Panc1 (cell line): ENCODE data around the gene PRPF40A. TPM values are rescaled to one million over a fixed set of nuclear protein-coding genes. Genes with fewer than 3 reads are reported as not detected.

Experiments
- ATAC-seq: fragments of 200-7000 bp; cut with Tn5 transposase; 2 replicates; pipeline ENCODE4 v1.9.1; 2020; ENCODE audit warnings: mild to moderate bottlenecking, moderate library complexity
- BruUV-seq: library from RNA; stranded (reverse); fragments of 400-500 nt; replicated peaks from 2 replicates; lab custom pipeline; 2021; lab: Mats Ljungman, UMichigan
- CTCF ChIA-PET: fragments of 300-600 bp; sonication (Branson Sonifier 250); formaldehyde crosslinking; loops from one replicate; lab custom pipeline; 2022; ENCODE audit warnings: antibody characterized with exemption; lab: Charles Lee
- POLR2A ChIA-PET: fragments of 300-600 bp; sonication (Branson Sonifier 250); formaldehyde crosslinking; loops from one replicate; lab custom pipeline; 2022; ENCODE audit warnings: antibody characterized with exemption; lab: Charles Lee
- DNase-seq: peaks from one replicate; pipeline ENCODE4 v3.0.0-alpha.2; 2010; ENCODE audit warnings: low read depth, low spot score
- H3K27ac ChIP-seq: 2 replicates; pipeline ENCODE4 v1.5.1; 2011; ENCODE audit warnings: mild to moderate bottlenecking, low read length, inconsistent platforms
- H3K27me3 ChIP-seq: fragments of 200-500 bp; sonication (Bioruptor generic); 2 replicates; pipeline ENCODE4 v1.6.0; 2014; ENCODE audit warnings: low read length, inconsistent platforms; ENCODE audit not compliant: control insufficient read depth, insufficient read depth
- H3K36me3 ChIP-seq: fragments of 200-500 bp; sonication (Bioruptor generic); 2 replicates; pipeline ENCODE4 v1.5.1; 2014; ENCODE audit warnings: inconsistent platforms, mild to moderate bottlenecking, low read length, moderate library complexity; ENCODE audit not compliant: control insufficient read depth, insufficient read depth
- H3K4me1 ChIP-seq: 2 replicates; pipeline ENCODE4 v1.5.1; 2011; ENCODE audit warnings: inconsistent platforms, mild to moderate bottlenecking, low read length, moderate library complexity; ENCODE audit not compliant: control insufficient read depth, insufficient read depth
- H3K4me3 ChIP-seq, 2 experiments: 2 replicates each; pipeline ENCODE4 v1.5.1; 2011 to 2012; ENCODE audit warnings: low read depth in 2 of 2, low read length in 2 of 2, mild to moderate bottlenecking in 2 of 2, inconsistent platforms in 1 of 2, moderate library complexity in 1 of 2
- H3K9me3 ChIP-seq: fragments of 200-500 bp; sonication (Bioruptor generic); 2 replicates; pipeline ENCODE4 v1.5.1; 2014; ENCODE audit warnings: low read depth, mild to moderate bottlenecking, inconsistent platforms, low read length, moderate library complexity; ENCODE audit not compliant: control insufficient read depth, insufficient read depth
- POLR2AphosphoS5 ChIP-seq: IDR thresholded peaks from 2 replicates; pipeline ENCODE4 v1.6.1; 2012; ENCODE audit warnings: mild to moderate bottlenecking, low read depth, low read length, moderate library complexity
- SIN3A ChIP-seq: IDR thresholded peaks from 2 replicates; pipeline ENCODE4 v1.6.1; 2012; ENCODE audit warnings: low read depth, mild to moderate bottlenecking, low read length, moderate library complexity, borderline replicate concordance; ENCODE audit not compliant: insufficient read depth
- TCF7L2 ChIP-seq: IDR thresholded peaks from 2 replicates; pipeline ENCODE4 v1.6.1; 2011; ENCODE audit warnings: mild to moderate bottlenecking, low read depth, low read length, inconsistent platforms
- in situ Hi-C: cut with HindIII; loops from 2 replicates; pipeline ENCODE4 v1.10.0; 2016; ENCODE audit warnings: low sequenced_read_pairs, low pct_unique_long_range_greater_than_20kb
- intact Hi-C: fragments of 100-400 bp; cut with micrococcal nuclease; formaldehyde crosslinking; loops from one replicate; pipeline ENCODE4 v1.10.0; 2022; ENCODE audit not compliant: unreplicated experiment
- total RNA-seq: library from RNA; stranded (reverse); gene quantifications from one replicate; pipeline ENCODE4 v1.2.1, GENCODE V29; 2021; ENCODE audit not compliant: unreplicated experiment
- TF ChIP-seq, protein P1 (sequence below): fragments of 450-650 bp; IDR thresholded peaks from 2 replicates; pipeline ENCODE4 v1.5.1; 2017; ENCODE audit warnings: mild to moderate bottlenecking
- TF ChIP-seq, protein P2 (sequence below), 2 experiments: IDR thresholded peaks; 2 replicates each; pipeline ENCODE4 v1.6.1; 2011 to 2012; ENCODE audit warnings: low read depth in 2 of 2, control low read depth in 1 of 2, low read length in 1 of 2, mild to moderate bottlenecking in 1 of 2, moderate library complexity in 1 of 2; ENCODE audit not compliant: insufficient read depth in 1 of 2

The PRPF40A gene
- total RNA-seq, 1 experiment from 2014 or later = 142 TPM

DNA sequence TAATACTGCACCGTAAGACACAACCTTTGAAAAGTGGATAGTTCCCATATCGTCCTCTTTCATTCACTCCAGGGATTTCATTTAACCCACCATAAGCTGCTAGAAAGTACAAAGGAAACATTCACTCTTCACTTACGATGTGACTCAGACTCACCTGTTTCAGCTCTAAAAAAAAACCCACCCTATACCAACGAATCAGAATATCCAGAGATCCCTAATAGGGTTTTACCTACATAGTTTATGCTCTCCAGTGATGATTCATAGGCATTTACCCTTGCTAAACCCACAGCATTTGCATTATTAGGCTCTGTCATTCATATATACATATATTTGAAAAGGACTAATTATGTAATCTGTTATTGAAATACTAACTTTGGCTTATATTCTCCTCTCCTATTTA, 60.2 kb downstream of the PRPF40A start:
- TF ChIP-seq, protein P1, sequence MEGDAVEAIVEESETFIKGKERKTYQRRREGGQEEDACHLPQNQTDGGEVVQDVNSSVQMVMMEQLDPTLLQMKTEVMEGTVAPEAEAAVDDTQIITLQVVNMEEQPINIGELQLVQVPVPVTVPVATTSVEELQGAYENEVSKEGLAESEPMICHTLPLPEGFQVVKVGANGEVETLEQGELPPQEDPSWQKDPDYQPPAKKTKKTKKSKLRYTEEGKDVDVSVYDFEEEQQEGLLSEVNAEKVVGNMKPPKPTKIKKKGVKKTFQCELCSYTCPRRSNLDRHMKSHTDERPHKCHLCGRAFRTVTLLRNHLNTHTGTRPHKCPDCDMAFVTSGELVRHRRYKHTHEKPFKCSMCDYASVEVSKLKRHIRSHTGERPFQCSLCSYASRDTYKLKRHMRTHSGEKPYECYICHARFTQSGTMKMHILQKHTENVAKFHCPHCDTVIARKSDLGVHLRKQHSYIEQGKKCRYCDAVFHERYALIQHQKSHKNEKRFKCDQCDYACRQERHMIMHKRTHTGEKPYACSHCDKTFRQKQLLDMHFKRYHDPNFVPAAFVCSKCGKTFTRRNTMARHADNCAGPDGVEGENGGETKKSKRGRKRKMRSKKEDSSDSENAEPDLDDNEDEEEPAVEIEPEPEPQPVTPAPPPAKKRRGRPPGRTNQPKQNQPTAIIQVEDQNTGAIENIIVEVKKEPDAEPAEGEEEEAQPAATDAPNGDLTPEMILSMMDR = no peak
- TF ChIP-seq POLR2AphosphoS5 (no peak), TCF7L2 (no peak), SIN3A (no peak)
- TF ChIP-seq, protein P2, sequence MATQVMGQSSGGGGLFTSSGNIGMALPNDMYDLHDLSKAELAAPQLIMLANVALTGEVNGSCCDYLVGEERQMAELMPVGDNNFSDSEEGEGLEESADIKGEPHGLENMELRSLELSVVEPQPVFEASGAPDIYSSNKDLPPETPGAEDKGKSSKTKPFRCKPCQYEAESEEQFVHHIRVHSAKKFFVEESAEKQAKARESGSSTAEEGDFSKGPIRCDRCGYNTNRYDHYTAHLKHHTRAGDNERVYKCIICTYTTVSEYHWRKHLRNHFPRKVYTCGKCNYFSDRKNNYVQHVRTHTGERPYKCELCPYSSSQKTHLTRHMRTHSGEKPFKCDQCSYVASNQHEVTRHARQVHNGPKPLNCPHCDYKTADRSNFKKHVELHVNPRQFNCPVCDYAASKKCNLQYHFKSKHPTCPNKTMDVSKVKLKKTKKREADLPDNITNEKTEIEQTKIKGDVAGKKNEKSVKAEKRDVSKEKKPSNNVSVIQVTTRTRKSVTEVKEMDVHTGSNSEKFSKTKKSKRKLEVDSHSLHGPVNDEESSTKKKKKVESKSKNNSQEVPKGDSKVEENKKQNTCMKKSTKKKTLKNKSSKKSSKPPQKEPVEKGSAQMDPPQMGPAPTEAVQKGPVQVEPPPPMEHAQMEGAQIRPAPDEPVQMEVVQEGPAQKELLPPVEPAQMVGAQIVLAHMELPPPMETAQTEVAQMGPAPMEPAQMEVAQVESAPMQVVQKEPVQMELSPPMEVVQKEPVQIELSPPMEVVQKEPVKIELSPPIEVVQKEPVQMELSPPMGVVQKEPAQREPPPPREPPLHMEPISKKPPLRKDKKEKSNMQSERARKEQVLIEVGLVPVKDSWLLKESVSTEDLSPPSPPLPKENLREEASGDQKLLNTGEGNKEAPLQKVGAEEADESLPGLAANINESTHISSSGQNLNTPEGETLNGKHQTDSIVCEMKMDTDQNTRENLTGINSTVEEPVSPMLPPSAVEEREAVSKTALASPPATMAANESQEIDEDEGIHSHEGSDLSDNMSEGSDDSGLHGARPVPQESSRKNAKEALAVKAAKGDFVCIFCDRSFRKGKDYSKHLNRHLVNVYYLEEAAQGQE (IDR thresholded peaks at IDR 0.05; ENCODE audit: insufficient read depth in 1 of 2, low read depth in 2 of 2, low read length in 1 of 2) = no peak
- no peak for DNase-seq
- Histone ChIP-seq H3K36me3 (peaks cover 63% of the 10 kb centered on the region), H3K4me1 (no peaks in the 10 kb centered on the region), H3K4me3 (no peak overlapping the region), H3K27me3 (no peaks in the 10 kb centered on the region), H3K9me3 (no peaks in the 10 kb centered on the region), H3K27ac (no peak overlapping the region)
- ChIA-PET POLR2A (no interaction called here), CTCF (no interaction called here)
- intact Hi-C loops (no loop called here), in situ Hi-C loops (no loop called here)
- ATAC-seq = no peak
- no TSS peak for BruUV-seq

DNA sequence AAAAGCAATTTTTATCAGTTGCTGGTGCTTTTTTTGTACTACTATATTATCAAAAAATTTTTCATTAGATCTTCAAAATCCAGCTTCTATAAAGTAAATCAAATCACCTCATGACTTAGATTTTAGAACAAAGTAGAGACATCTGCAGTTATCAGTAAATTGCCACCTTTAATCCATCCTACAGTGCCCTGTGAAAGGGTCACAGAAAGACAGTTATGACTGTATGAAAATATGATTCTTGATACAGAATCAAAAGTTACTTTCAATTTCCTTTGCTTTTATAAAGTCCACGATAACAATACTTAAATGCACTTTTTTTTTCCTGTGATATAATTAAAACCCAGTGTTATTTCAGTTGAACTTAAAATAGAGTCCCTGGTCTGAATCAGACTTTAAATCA, 61.4 kb downstream of the PRPF40A start:
- no peak overlapping the region for H3K4me3 ChIP-seq
- ATAC-seq (no peak), DNase-seq (no peak)
- in situ Hi-C loops = no loop called here
- ChIA-PET POLR2A (no interaction called here), CTCF (no interaction called here)
- H3K4me1 ChIP-seq = no peaks in the 10 kb centered on the region
- peaks cover 67% of the 10 kb centered on the region for H3K36me3 ChIP-seq
- intact Hi-C loops = no loop called here
- TF ChIP-seq TCF7L2 (no peak), SIN3A (no peak), POLR2AphosphoS5 (no peak)
- TF ChIP-seq, protein P2 (IDR thresholded peaks at IDR 0.05; ENCODE audit: insufficient read depth in 1 of 2, low read depth in 2 of 2, low read length in 1 of 2) = no peak
- TF ChIP-seq, protein P1 = no peak
- no peak overlapping the region for H3K27ac ChIP-seq
- no peaks in the 10 kb centered on the region for H3K9me3 ChIP-seq
- no peaks in the 10 kb centered on the region for H3K27me3 ChIP-seq
- BruUV-seq = TSS peak; percentile 27
